Measurements from ENCODE around the gene MTRF1L. TPM values are rescaled to one million over a fixed set of nuclear protein-coding genes. Genes with fewer than 3 reads are reported as not detected.

The MTRF1L gene
- total and polyA plus RNA-seq, 2 of the 13 experiments (the other 11 are each of a cell fraction or from before 2014, with no cell fraction given), result 17.6 to 28.7 TPM

- TF ChIP-seq AHDC1 (CRISPR knock-in tag; IDR thresholded peaks at IDR 0.05; ENCODE audit: borderline replicate concordance) (peak; percentile 20; the same call in 1 of the 2 replicates), ZNF839 (CRISPR knock-in tag; IDR thresholded peaks at IDR 0.05; ENCODE audit: borderline replicate concordance) (no peak), ZBTB43 (CRISPR knock-in tag; conservative IDR thresholded peaks at IDR 0.05) (0 out of 2 replicates have a peak, but pooled peaks have one; percentile 24), ZNF780A (CRISPR knock-in tag; IDR thresholded peaks at IDR 0.05) (peak; percentile 5; the same call in 1 of the 2 replicates), REXO4 (CRISPR knock-in tag; IDR thresholded peaks at IDR 0.05; ENCODE audit: borderline replicate concordance) (no peak), ZNF781 (CRISPR knock-in tag; IDR thresholded peaks at IDR 0.05; ENCODE audit: borderline replicate concordance, not compliant biosample characterization) (peak; percentile 8), FOXO4 (CRISPR knock-in tag; conservative IDR thresholded peaks at IDR 0.05) (0 out of 2 replicates have a peak, but pooled peaks have one; percentile 54), TRAFD1 (CRISPR knock-in tag; IDR thresholded peaks at IDR 0.05; ENCODE audit: borderline replicate concordance) (no peak), HNF1A (IDR thresholded peaks at IDR 0.05; ENCODE audit: low read depth) (no peak), HNF1A (CRISPR knock-in tag; IDR thresholded peaks at IDR 0.05; ENCODE audit: borderline replicate concordance) (0 out of 2 replicates have a peak, but pooled peaks have one; percentile 4), FOXP1 (IDR thresholded peaks at IDR 0.05) (no peak), FOXP1 (CRISPR knock-in tag; IDR thresholded peaks at IDR 0.05) (no peak), ZNF264 (CRISPR knock-in tag; IDR thresholded peaks at IDR 0.05) (no peak)
Measured at GRCh38 chr6:152981989-152982903, 20.3 kb downstream of the MTRF1L start (continued).

Data from HepG2 (cell line).